Endothelial cell of umbilical vein (primary cell): Measurements from ENCODE around the gene STK39. TPM values are rescaled to one million over a fixed set of nuclear protein-coding genes. Genes with fewer than 3 reads are reported as not detected.

Experiments
- BruUV-seq: library from RNA; stranded (reverse); fragments of 400-500 nt; replicated peaks from 2 replicates; lab custom pipeline; 2021; lab: Mats Ljungman, UMichigan
- CTCF ChIA-PET: fragments of 300-600, 350-600 bp; sonication (Branson Sonifier 250); formaldehyde crosslinking; loops from one replicate; lab custom pipeline; 2021; ENCODE audit warnings: antibody characterized with exemption, inconsistent platforms; lab: Charles Lee
- POLR2A ChIA-PET: fragments of 300-600, 350-600 bp; sonication (Branson Sonifier 250); formaldehyde crosslinking; loops from one replicate; lab custom pipeline; 2021; ENCODE audit warnings: antibody characterized with exemption, inconsistent platforms; lab: Charles Lee
- DNase-seq: peaks from one replicate; pipeline ENCODE4 v3.0.0-alpha.2; 2011; ENCODE audit warnings: low read depth, low spot score
- FAIRE-seq: peaks from 2 replicates; lab custom pipeline; 2011; peaks lifted over from hg19 to GRCh38; lab: Jason Lieb, UNC
- H2AFZ ChIP-seq: 2 replicates; pipeline ENCODE4 v1.6.0; 2012; ENCODE audit warnings: low read depth, low read length, control low read depth, inconsistent platforms
- H3K27ac ChIP-seq: 2 replicates; pipeline ENCODE4 v1.5.1; 2011; ENCODE audit warnings: low read depth, mild to moderate bottlenecking, control low read depth, low read length, moderate library complexity; ENCODE audit not compliant: insufficient read depth
- H3K27me3 ChIP-seq, 2 experiments: 2 replicates each; pipeline versions ENCODE4 v1.6.0 to v1.6.1; 2011; ENCODE audit warnings: low read length in 2 of 2, mixed read lengths in 1 of 2; ENCODE audit not compliant: control insufficient read depth in 2 of 2, insufficient read depth in 2 of 2
- H3K36me3 ChIP-seq, 2 experiments: 2 replicates in 1 of 2; 3 replicates in 1 of 2; pipeline ENCODE4 v1.5.1; 2011; ENCODE audit warnings: low read length in 2 of 2, mild to moderate bottlenecking in 1 of 2, moderate library complexity in 1 of 2; ENCODE audit not compliant: control insufficient read depth in 2 of 2, insufficient read depth in 2 of 2; ENCODE audit errors: extremely low read depth in 1 of 2
- H3K4me1 ChIP-seq: 3 replicates; pipeline ENCODE4 v1.5.1; 2011; ENCODE audit warnings: mild to moderate bottlenecking, low read length; ENCODE audit not compliant: control insufficient read depth, insufficient read depth; ENCODE audit errors: extremely low read depth
- H3K4me2 ChIP-seq: 2 replicates; pipeline ENCODE4 v1.6.1; 2011; ENCODE audit warnings: low read length, control low read depth, mixed read lengths; ENCODE audit not compliant: insufficient read depth
- H3K4me3 ChIP-seq, 3 experiments: fragments of 200-600 bp in 1 of 3; sonication (generic), shearing (Covaris generic) in 1 of 3; replicated peaks in 1 of 3; 2 replicates each; pipeline ENCODE4 v1.5.1; 2011 to 2016; ENCODE audit warnings: control low read depth in 3 of 3, low read length in 3 of 3, mild to moderate bottlenecking in 2 of 3, inconsistent platforms in 1 of 3, low read depth in 1 of 3, moderate library complexity in 1 of 3; ENCODE audit not compliant: insufficient read depth in 1 of 3
- H3K79me2 ChIP-seq: 2 replicates; pipeline ENCODE4 v1.6.0; 2012; ENCODE audit warnings: low read length, inconsistent platforms; ENCODE audit not compliant: control insufficient read depth, insufficient read depth
- H3K9ac ChIP-seq: replicated peaks from 2 replicates; pipeline ENCODE3; 2011; ENCODE audit warnings: low read length, control low read depth; ENCODE audit not compliant: insufficient read depth; ENCODE audit errors: extremely low read depth
- H3K9me1 ChIP-seq: replicated peaks from 3 replicates; pipeline ENCODE4 v1.6.0; 2011; ENCODE audit warnings: mild to moderate bottlenecking, low read length; ENCODE audit not compliant: control insufficient read depth, insufficient read depth; ENCODE audit errors: extremely low read depth
- H3K9me3 ChIP-seq: replicated peaks from 2 replicates; pipeline ENCODE4 v1.5.1; 2012; ENCODE audit warnings: low read length, inconsistent platforms; ENCODE audit not compliant: control insufficient read depth, insufficient read depth
- H4K20me1 ChIP-seq: replicated peaks from 2 replicates; pipeline ENCODE3; 2011; ENCODE audit warnings: mild to moderate bottlenecking, low read length; ENCODE audit not compliant: control insufficient read depth, insufficient read depth; ENCODE audit errors: extremely low read depth
- CTCF ChIP-seq, 2 donors: IDR thresholded peaks; 1 replicate in 1 of 2; 2 replicates in 1 of 2; pipeline ENCODE4 v1.5.1; 2011; ENCODE audit warnings: low read length in 2 of 2, mild to moderate bottlenecking in 2 of 2, moderate library complexity in 2 of 2, control low read depth in 1 of 2, inconsistent platforms in 1 of 2, low read depth in 1 of 2; ENCODE audit not compliant: insufficient read depth in 1 of 2; ENCODE audit errors: extremely low read depth in 1 of 2
- EZH2 ChIP-seq: IDR thresholded peaks from 2 replicates; pipeline ENCODE4 v1.6.1; 2012; ENCODE audit warnings: borderline replicate concordance, low read depth, mild to moderate bottlenecking, moderate library complexity, low read length, inconsistent platforms; ENCODE audit not compliant: severe bottlenecking
- FOS ChIP-seq: IDR thresholded peaks from 2 replicates; pipeline ENCODE4 v1.6.1; 2011; ENCODE audit warnings: mild to moderate bottlenecking, low read length, moderate library complexity, borderline replicate concordance; ENCODE audit not compliant: insufficient read depth
- GATA2 ChIP-seq: IDR thresholded peaks from 2 replicates; pipeline ENCODE4 v1.7.0; 2011; ENCODE audit warnings: low read depth, mild to moderate bottlenecking, moderate library complexity, mixed read lengths, low read length; ENCODE audit not compliant: insufficient read length, insufficient read depth
- JUN ChIP-seq: IDR thresholded peaks from 2 replicates; pipeline ENCODE4 v1.6.1; 2011; ENCODE audit warnings: borderline replicate concordance, low read depth; ENCODE audit not compliant: insufficient read length, insufficient read depth
- MAX ChIP-seq: IDR thresholded peaks from 2 replicates; pipeline ENCODE4 v1.6.1; 2011; ENCODE audit not compliant: insufficient read depth, insufficient read length
- MYC ChIP-seq: IDR thresholded peaks from one replicate; pipeline ENCODE4 v1.6.1; 2011; ENCODE audit warnings: mild to moderate bottlenecking, low read depth, low read length
- POLR2AphosphoS5 ChIP-seq: IDR thresholded peaks from 2 replicates; pipeline ENCODE4 v1.6.1; 2012; ENCODE audit warnings: low read depth, mild to moderate bottlenecking, control low read depth, low read length, moderate library complexity; ENCODE audit not compliant: insufficient read depth
- dilution Hi-C: fragments of 300-500 bp; cut with MboI; formaldehyde crosslinking; loops from one replicate; pipeline ENCODE4 v1.15.0; 2019; ENCODE audit warnings: low sequenced_read_pairs; ENCODE audit not compliant: extremely low pct_ligation_motif_present
- intact Hi-C: fragments of 100-400 bp; cut with micrococcal nuclease; formaldehyde crosslinking; loops from one replicate; pipeline ENCODE4 v1.10.0; 2022
- polyA plus RNA-seq, 4 experiments: library from polyadenylated mRNA; depleted of rRNA in 3 of 4; stranded (reverse) in 3 of 4; unstranded in 1 of 4; fragments of >200 nt; gene quantifications; 2 replicates each; pipeline versions ENCODE4 v1.2.1 to v1.2.3, GENCODE V29; 2011 to 2012; ENCODE audit warnings: missing spikeins in 1 of 4
- total RNA-seq: library from RNA; stranded (reverse); gene quantifications from 2 replicates; pipeline ENCODE4 v1.2.3, GENCODE V29; 2021

Gene STK39
- total and polyA plus RNA-seq, 2 donors (not counting 3 experiments of a cell fraction or from before 2014, with no cell fraction given) = 4.6 to 13.1 TPM

- Histone ChIP-seq H3K4me3 (no peak overlapping the region), H3K27me3 (no peaks in the 10 kb centered on the region), H2AFZ (no peak overlapping the region), H3K9me1 (no peaks in the 10 kb centered on the region), H3K27ac (no peak overlapping the region), H3K9ac (no peak overlapping the region), H3K36me3 (no peaks in the 10 kb centered on the region), H3K4me1 (no peaks in the 10 kb centered on the region), H3K9me3 (no peaks in the 10 kb centered on the region), H3K79me2 (no peaks in the 10 kb centered on the region), H3K4me2 (no peak overlapping the region), H4K20me1 (no peaks in the 10 kb centered on the region)
- DNase-seq (no peak), FAIRE-seq (no peak)
- no TSS peak for BruUV-seq
- intact Hi-C loops = no loop called here
- POLR2A ChIA-PET = no interaction called here
- dilution Hi-C loops = no loop called here
- CTCF ChIA-PET = interaction anchor here (0.9 to 1.8 kb wide), 3 partner anchors 10 to 97 kb away, joined by 3 to 4 read pairs (median 4); no protein-coding TSS in a partner anchor
- TF ChIP-seq CTCF (IDR thresholded peaks at IDR 0.05; ENCODE audit: extremely low read depth in 1 of 2, insufficient read depth in 1 of 2, low read depth in 1 of 2, low read length in 2 of 2) = no peak
- no peak for TF ChIP-seq MYC
- TF ChIP-seq JUN = no peak
- TF ChIP-seq MAX = no peak
- TF ChIP-seq EZH2 = no peak
- no peak for TF ChIP-seq GATA2
- TF ChIP-seq FOS = no peak
- TF ChIP-seq POLR2AphosphoS5 = no peak
These were observed 237.5 kb downstream of the STK39 start for GRCh38 chr2:168009900-168010299.
